OCI-LY1 (cell line): ENCODE measurements around the gene EIPR1.
"Not testable (repeated sequence)": the region's sequence is repeated elsewhere in the genome, so short reads cannot be mapped to it uniquely, and the experiment has no call there.

Experiments
- H2AFZ ChIP-seq: fragments of 200-600 bp; sonication (generic), shearing (Covaris generic); 2 replicates; pipeline ENCODE4 v1.6.0; 2014; ENCODE audit warnings: antibody characterized with exemption, mild to moderate bottlenecking, low read length
- H3F3A ChIP-seq: fragments of 200-600 bp; sonication (generic), shearing (Covaris generic); 2 replicates; pipeline ENCODE4 v1.6.0; 2014; ENCODE audit warnings: mild to moderate bottlenecking, antibody characterized with exemption, low read length, moderate library complexity; ENCODE audit not compliant: insufficient read depth
- H3K27ac ChIP-seq: fragments of 200-600 bp; sonication (generic); 2 replicates; pipeline ENCODE4 v1.5.1; 2014; ENCODE audit warnings: low read length, mixed run types, mild to moderate bottlenecking, low read depth; ENCODE audit not compliant: poor library complexity, severe bottlenecking
- H3K27me3 ChIP-seq: fragments of 200-600 bp; sonication (generic); 2 replicates; pipeline ENCODE4 v1.6.0; 2014; ENCODE audit warnings: antibody characterized with exemption, mild to moderate bottlenecking, low read length, moderate library complexity; ENCODE audit not compliant: insufficient read depth
- H3K36me3 ChIP-seq: fragments of 200-600 bp; sonication (generic); 2 replicates; pipeline ENCODE4 v1.6.1; 2014; ENCODE audit warnings: mild to moderate bottlenecking, antibody characterized with exemption, low read length, moderate library complexity, mixed read lengths; ENCODE audit not compliant: insufficient read depth
- H3K4me1 ChIP-seq: fragments of 200-600 bp; sonication (generic); 2 replicates; pipeline ENCODE4 v1.5.1; 2014; ENCODE audit warnings: mild to moderate bottlenecking, low read length, moderate library complexity; ENCODE audit not compliant: insufficient read depth, severe bottlenecking
- H3K4me2 ChIP-seq: fragments of 200-600 bp; sonication (generic), shearing (Covaris generic); 2 replicates; pipeline ENCODE4 v1.6.1; 2014; ENCODE audit warnings: low read length
- H3K4me3 ChIP-seq: fragments of 200-600 bp; sonication (generic); 2 replicates; pipeline ENCODE4 v1.5.1; 2014; ENCODE audit warnings: low read length, low read depth, mild to moderate bottlenecking, mixed read lengths; ENCODE audit not compliant: poor library complexity, severe bottlenecking
- H3K79me2 ChIP-seq: fragments of 200-600 bp; shearing (Covaris generic); 2 replicates; pipeline ENCODE4 v1.6.1; 2016; ENCODE audit warnings: mixed run types, low read length, mixed read lengths; ENCODE audit not compliant: insufficient read depth
- H3K9ac ChIP-seq: fragments of 200-600 bp; sonication (generic), shearing (Covaris generic); 2 replicates; pipeline ENCODE4 v1.6.1; 2014; ENCODE audit warnings: mild to moderate bottlenecking, low read length, mixed read lengths
- H3K9me2 ChIP-seq: fragments of 200-600 bp; sonication (generic), shearing (Covaris generic); 2 replicates; pipeline ENCODE4 v1.6.1; 2014; ENCODE audit warnings: low read depth, mild to moderate bottlenecking, low read length, mixed read lengths
- H3K9me3 ChIP-seq: fragments of 200-600 bp; shearing (Covaris generic); 2 replicates; pipeline ENCODE4 v1.6.1; 2014; ENCODE audit warnings: low read length, mixed read lengths
- H4K20me1 ChIP-seq: fragments of 200-600 bp; sonication (generic), shearing (Covaris generic); 2 replicates; pipeline ENCODE4 v1.6.0; 2016; ENCODE audit warnings: mild to moderate bottlenecking, low read length; ENCODE audit not compliant: insufficient read depth
- EZH2 ChIP-seq: fragments of 200-600 bp; sonication (generic), shearing (Covaris generic); IDR thresholded peaks from 2 replicates; pipeline ENCODE4 v1.8.0; 2017; ENCODE audit warnings: borderline replicate concordance, mixed run types, mild to moderate bottlenecking, antibody characterized with exemption, low read length, moderate library complexity, mixed read lengths
- TF ChIP-seq, protein P1 (sequence below): fragments of 200-600 bp; sonication (generic), shearing (Covaris generic); IDR thresholded peaks from 2 replicates; pipeline ENCODE4 v1.5.1; 2017; ENCODE audit warnings: mild to moderate bottlenecking, antibody characterized with exemption, low read length, moderate library complexity, mixed read lengths

The EIPR1 gene

DNA sequence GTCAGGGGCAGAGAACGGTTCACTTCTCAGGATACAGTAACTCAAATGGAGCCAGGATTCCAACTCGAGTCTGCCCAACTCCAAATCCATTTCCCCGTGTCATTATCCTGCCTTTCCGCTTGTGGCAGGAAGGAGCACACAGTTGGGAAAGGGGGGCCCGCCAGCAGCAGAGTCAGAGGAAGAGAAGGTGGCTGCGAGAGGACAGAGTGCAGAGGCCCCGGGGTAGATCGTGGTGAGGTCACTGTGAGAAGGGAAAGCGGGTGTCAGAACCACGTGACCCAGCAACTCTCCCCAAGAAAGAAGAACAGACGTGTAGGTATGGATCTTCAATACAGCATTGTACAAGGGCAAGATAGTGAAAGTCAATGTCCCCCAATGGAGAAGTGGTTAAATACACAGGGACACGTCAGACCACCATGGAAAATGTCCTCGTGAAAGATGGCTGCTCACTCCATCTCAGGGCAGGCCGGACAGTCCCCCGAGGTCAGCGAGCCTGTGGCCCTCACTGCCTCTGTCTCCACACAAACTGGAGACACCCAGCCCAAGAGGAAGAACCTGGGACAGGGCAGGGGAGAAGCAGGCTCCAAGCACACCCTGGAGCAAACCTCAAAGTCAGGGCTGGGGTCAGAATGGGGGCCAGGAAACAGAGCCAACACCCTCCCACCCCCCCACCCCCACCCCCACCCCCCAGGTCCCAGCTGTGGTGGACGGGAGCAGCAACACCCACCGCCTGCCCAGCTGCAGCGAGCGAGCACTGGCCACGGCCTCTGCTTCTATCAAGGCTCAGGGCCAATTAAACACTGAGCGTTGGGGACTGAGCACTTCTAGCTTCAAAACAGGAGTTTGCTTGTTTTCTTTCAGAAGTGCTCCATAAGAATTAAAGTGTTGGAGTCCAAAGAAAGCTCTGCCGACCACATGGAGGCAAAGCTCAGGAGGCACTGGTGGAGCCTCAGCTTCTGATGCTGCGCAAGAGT, 92.7 kb downstream of the EIPR1 start:
- Histone ChIP-seq H3K27ac (no peak overlapping the region), H3K9me2 (no peaks in the 10 kb centered on the region), H3K27me3 (no peaks in the 10 kb centered on the region), H3K9me3 (no peaks in the 10 kb centered on the region), H3K79me2 (no peaks in the 10 kb centered on the region), H4K20me1 (no peaks in the 10 kb centered on the region), H3K9ac (no peak overlapping the region), H3K4me3 (no peak overlapping the region), H3F3A (no peaks in the 10 kb centered on the region), H3K36me3 (peaks cover 2% of the 10 kb centered on the region), H3K4me1 (no peaks in the 10 kb centered on the region), H2AFZ (no peak overlapping the region), H3K4me2 (no peak overlapping the region)
- TF ChIP-seq, protein P1, sequence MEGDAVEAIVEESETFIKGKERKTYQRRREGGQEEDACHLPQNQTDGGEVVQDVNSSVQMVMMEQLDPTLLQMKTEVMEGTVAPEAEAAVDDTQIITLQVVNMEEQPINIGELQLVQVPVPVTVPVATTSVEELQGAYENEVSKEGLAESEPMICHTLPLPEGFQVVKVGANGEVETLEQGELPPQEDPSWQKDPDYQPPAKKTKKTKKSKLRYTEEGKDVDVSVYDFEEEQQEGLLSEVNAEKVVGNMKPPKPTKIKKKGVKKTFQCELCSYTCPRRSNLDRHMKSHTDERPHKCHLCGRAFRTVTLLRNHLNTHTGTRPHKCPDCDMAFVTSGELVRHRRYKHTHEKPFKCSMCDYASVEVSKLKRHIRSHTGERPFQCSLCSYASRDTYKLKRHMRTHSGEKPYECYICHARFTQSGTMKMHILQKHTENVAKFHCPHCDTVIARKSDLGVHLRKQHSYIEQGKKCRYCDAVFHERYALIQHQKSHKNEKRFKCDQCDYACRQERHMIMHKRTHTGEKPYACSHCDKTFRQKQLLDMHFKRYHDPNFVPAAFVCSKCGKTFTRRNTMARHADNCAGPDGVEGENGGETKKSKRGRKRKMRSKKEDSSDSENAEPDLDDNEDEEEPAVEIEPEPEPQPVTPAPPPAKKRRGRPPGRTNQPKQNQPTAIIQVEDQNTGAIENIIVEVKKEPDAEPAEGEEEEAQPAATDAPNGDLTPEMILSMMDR = no peak
- TF ChIP-seq EZH2 = no peak

DNA sequence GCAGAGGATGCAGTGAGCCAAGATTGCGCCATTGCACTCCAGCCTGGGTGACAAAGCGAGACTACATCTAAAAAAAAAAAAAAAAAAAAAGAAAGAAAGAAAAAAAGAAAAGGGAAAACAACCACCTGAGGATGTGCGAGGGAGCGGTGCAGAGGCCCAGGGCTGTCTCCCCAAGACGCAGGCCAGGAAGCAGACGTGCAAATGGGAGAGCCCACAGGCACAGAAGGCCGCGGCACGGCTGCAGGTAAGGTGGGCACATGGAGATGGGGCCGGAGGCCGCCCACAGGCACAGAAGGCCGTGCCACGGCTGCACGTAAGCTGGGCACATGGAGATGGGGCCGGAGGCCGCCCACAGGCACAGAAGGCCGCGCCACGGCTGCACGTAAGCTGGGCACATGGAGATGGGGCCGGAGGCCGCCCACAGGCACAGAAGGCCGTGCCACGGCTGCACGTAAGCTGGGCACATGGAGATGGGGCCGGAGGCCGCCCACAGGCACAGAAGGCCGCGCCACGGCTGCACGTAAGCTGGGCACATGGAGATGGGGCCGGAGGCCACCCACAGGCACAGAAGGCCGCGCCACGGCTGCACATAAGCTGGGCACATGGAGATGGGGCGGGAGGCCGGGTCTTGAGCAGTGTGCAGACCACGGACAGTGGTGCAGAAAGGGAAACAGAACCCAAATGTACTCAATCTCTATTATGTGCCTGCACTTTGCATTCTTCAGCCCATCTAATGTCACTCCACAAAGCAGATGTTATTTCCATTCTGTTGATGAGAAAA, 93.6 kb downstream of the EIPR1 start:
- H3K4me3 ChIP-seq, H2AFZ ChIP-seq, H4K20me1 ChIP-seq, H3K36me3 ChIP-seq, H3K4me1 ChIP-seq, H3K27me3 ChIP-seq, H3K9me3 ChIP-seq, H3K27ac ChIP-seq, H3K9me2 ChIP-seq, H3K79me2 ChIP-seq, H3K9ac ChIP-seq, H3F3A ChIP-seq, H3K4me2 ChIP-seq: not testable (repeated sequence)

- Histone ChIP-seq H3K9me2 (no peaks in the 10 kb centered on the region), H3K27ac (no peak overlapping the region), H3F3A (no peaks in the 10 kb centered on the region), H3K36me3 (peaks cover 2% of the 10 kb centered on the region; the same call in 1 of the 2 replicates), H3K79me2 (no peaks in the 10 kb centered on the region), H4K20me1 (no peaks in the 10 kb centered on the region), H3K9ac (no peak overlapping the region), H3K9me3 (no peaks in the 10 kb centered on the region), H3K4me1 (peaks cover 8% of the 10 kb centered on the region), H2AFZ (no peak overlapping the region), H3K4me2 (no peak overlapping the region), H3K4me3 (no peak overlapping the region), H3K27me3 (no peaks in the 10 kb centered on the region)
- TF ChIP-seq EZH2 = no peak
- TF ChIP-seq, protein P1 = no peak
Measured at GRCh38 chr2:3283206-3283605, 94.4 kb downstream of the EIPR1 start.
